SK-N-SH (cell line): ENCODE measurements around the gene RRP1B.

Experiments
- CTCF ChIP-seq: fragments of 200-600 bp; sonication (generic); IDR thresholded peaks from 2 replicates; pipeline ENCODE4 v1.6.1; 2017; ENCODE audit warnings: antibody characterized with exemption, mild to moderate bottlenecking, moderate library complexity
- NFIC ChIP-seq: IDR thresholded peaks from 2 replicates; pipeline ENCODE4 v1.4.0; 2012; ENCODE audit warnings: borderline replicate concordance
- TF ChIP-seq, protein P1 (sequence below): IDR thresholded peaks from 2 replicates; pipeline ENCODE4 v1.6.1; 2012; ENCODE audit warnings: mild to moderate bottlenecking, low read depth, low read length, moderate library complexity
- TF ChIP-seq, protein P2 (sequence below): IDR thresholded peaks from 2 replicates; pipeline ENCODE4 v1.4.0; 2012; ENCODE audit warnings: low read depth, borderline replicate concordance

DNA sequence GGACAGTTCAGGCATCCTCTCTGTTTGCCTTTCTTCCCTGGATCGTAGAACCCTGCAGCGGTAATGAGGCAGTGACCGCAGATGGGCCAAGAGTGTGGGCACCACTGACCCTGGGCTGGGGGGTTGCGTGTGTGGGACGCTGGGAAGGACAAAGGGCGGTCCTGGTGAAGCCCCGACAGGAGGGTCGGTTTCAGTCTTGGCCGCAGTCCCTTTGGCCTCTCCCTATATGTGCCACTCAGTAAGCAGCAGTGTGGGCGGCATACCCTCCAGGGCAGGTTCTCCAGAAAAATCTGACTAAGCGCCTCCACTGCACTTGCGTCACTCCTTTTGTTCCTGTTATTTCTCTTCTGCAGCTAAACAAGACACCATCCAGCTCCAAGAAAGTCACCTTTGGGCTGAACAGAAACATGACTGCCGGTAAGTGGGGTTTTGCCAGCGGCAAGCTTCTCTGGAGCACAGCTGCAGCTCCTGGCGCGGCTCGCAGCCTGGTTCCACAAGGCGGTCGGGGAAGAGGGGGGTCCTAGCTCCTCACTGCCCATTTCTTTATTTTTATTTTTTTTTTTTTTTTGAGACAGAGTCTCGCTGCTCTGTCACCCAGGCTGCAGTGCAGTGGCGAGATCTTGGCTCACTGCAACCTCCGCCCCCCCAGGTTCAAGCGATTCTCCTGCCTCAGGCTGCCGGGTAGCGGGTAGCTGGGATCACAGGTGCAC lies 31.9 kb downstream of the RRP1B start:
- no peak for TF ChIP-seq CTCF
- TF ChIP-seq, protein P1, sequence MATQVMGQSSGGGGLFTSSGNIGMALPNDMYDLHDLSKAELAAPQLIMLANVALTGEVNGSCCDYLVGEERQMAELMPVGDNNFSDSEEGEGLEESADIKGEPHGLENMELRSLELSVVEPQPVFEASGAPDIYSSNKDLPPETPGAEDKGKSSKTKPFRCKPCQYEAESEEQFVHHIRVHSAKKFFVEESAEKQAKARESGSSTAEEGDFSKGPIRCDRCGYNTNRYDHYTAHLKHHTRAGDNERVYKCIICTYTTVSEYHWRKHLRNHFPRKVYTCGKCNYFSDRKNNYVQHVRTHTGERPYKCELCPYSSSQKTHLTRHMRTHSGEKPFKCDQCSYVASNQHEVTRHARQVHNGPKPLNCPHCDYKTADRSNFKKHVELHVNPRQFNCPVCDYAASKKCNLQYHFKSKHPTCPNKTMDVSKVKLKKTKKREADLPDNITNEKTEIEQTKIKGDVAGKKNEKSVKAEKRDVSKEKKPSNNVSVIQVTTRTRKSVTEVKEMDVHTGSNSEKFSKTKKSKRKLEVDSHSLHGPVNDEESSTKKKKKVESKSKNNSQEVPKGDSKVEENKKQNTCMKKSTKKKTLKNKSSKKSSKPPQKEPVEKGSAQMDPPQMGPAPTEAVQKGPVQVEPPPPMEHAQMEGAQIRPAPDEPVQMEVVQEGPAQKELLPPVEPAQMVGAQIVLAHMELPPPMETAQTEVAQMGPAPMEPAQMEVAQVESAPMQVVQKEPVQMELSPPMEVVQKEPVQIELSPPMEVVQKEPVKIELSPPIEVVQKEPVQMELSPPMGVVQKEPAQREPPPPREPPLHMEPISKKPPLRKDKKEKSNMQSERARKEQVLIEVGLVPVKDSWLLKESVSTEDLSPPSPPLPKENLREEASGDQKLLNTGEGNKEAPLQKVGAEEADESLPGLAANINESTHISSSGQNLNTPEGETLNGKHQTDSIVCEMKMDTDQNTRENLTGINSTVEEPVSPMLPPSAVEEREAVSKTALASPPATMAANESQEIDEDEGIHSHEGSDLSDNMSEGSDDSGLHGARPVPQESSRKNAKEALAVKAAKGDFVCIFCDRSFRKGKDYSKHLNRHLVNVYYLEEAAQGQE, result no peak
- TF ChIP-seq NFIC, result no peak
- TF ChIP-seq, protein P2, sequence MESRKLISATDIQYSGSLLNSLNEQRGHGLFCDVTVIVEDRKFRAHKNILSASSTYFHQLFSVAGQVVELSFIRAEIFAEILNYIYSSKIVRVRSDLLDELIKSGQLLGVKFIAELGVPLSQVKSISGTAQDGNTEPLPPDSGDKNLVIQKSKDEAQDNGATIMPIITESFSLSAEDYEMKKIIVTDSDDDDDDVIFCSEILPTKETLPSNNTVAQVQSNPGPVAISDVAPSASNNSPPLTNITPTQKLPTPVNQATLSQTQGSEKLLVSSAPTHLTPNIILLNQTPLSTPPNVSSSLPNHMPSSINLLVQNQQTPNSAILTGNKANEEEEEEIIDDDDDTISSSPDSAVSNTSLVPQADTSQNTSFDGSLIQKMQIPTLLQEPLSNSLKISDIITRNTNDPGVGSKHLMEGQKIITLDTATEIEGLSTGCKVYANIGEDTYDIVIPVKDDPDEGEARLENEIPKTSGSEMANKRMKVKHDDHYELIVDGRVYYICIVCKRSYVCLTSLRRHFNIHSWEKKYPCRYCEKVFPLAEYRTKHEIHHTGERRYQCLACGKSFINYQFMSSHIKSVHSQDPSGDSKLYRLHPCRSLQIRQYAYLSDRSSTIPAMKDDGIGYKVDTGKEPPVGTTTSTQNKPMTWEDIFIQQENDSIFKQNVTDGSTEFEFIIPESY, result no peak
